HepG2 (cell line): ENCODE measurements around the gene VRK3. TPM values are rescaled to one million over a fixed set of nuclear protein-coding genes. Genes with fewer than 3 reads are reported as not detected.

Source experiments
- ATAC-seq: fragments of 200-7000 bp; cut with Tn5 transposase; 3 replicates; pipeline ENCODE4 v1.9.1; 2020; ENCODE audit warnings: mild to moderate bottlenecking, moderate library complexity
- BruUV-seq: library from RNA; stranded (reverse); fragments of 400-500 nt; replicated peaks from 2 replicates; lab custom pipeline; 2021; lab: Mats Ljungman, UMichigan
- CTCF ChIA-PET: fragments of 300-600 bp; formaldehyde crosslinking; extraction: SDS; loops from one replicate; lab custom pipeline; 2021; ENCODE audit warnings: low total read pairs, inconsistent platforms, low intra/inter-chr PET ratio; lab: Yijun Ruan, JAX
- POLR2A ChIA-PET: fragments of 350-600 bp; sonication (Branson Sonifier 250); formaldehyde crosslinking; loops from one replicate; lab custom pipeline; 2020; ENCODE audit warnings: antibody characterized with exemption, inconsistent platforms; lab: Yijun Ruan, JAX
- DNase-seq: peaks from one replicate; pipeline ENCODE4 v3.0.0-alpha.2; 2015; ENCODE audit warnings: low spot score
- FAIRE-seq: peaks from 3 replicates; lab custom pipeline; 2011; peaks lifted over from hg19 to GRCh38; lab: Jason Lieb, UNC
- H2AFZ ChIP-seq: one replicate; pipeline ENCODE4 v1.6.1; 2011; ENCODE audit warnings: low read length, inconsistent platforms
- H3K27ac ChIP-seq: fragments of 300-600 bp; 3 replicates; pipeline ENCODE4 v1.8.0; 2011; ENCODE audit warnings: mixed run types, mild to moderate bottlenecking, mixed read lengths, low read length, inconsistent platforms; ENCODE audit not compliant: insufficient read depth; ENCODE audit errors: extremely low read length
- H3K27me3 ChIP-seq, 2 experiments: fragments of 200-600 bp in 1 of 2; 2 replicates in 1 of 2; 3 replicates in 1 of 2; pipeline versions ENCODE4 v1.6.0 to v1.8.0; 2011; ENCODE audit warnings: low read length in 2 of 2, mild to moderate bottlenecking in 2 of 2, moderate library complexity in 2 of 2, inconsistent platforms in 1 of 2; ENCODE audit not compliant: insufficient read depth in 2 of 2, control insufficient read depth in 1 of 2
- H3K36me3 ChIP-seq, 2 experiments: fragments of 200-600 bp in 1 of 2; replicated peaks in 1 of 2; 2 replicates in 1 of 2; 3 replicates in 1 of 2; pipeline versions ENCODE4 v1.5.1 to v1.8.0; 2011; ENCODE audit warnings: low read length in 2 of 2, inconsistent platforms in 1 of 2; ENCODE audit not compliant: insufficient read depth in 2 of 2, control insufficient read depth in 1 of 2
- H3K4me1 ChIP-seq: 2 replicates; pipeline ENCODE4 v1.5.1; 2012; ENCODE audit warnings: low read length, inconsistent platforms; ENCODE audit not compliant: insufficient read depth
- H3K4me2 ChIP-seq: 2 replicates; pipeline ENCODE4 v1.6.0; 2011; ENCODE audit warnings: low read depth, low read length, inconsistent platforms
- H3K4me3 ChIP-seq, 3 experiments: fragments of 200-600 bp in 1 of 3; sonication (generic), shearing (Covaris generic) in 1 of 3; replicated peaks in 1 of 3; 2 replicates each; pipeline ENCODE4 v1.5.1; 2011 to 2016; ENCODE audit warnings: low read length in 3 of 3, inconsistent platforms in 2 of 3, low read depth in 2 of 3, mild to moderate bottlenecking in 2 of 3, control low read depth in 1 of 3, mixed read lengths in 1 of 3; ENCODE audit not compliant: insufficient read depth in 1 of 3
- H3K79me2 ChIP-seq: one replicate; pipeline ENCODE4 v1.6.1; 2011; ENCODE audit warnings: low read length, inconsistent platforms; ENCODE audit not compliant: insufficient read depth
- H3K9ac ChIP-seq: 2 replicates; pipeline ENCODE4 v1.6.0; 2011; ENCODE audit warnings: mild to moderate bottlenecking, low read depth, low read length, inconsistent platforms; ENCODE audit not compliant: insufficient read depth
- H3K9me3 ChIP-seq: 2 replicates; pipeline ENCODE4 v1.5.1; 2012; ENCODE audit warnings: mild to moderate bottlenecking, low read length
- H4K20me1 ChIP-seq: 2 replicates; pipeline ENCODE4 v1.6.0; 2011; ENCODE audit warnings: inconsistent platforms, mild to moderate bottlenecking, low read length, moderate library complexity; ENCODE audit not compliant: insufficient read depth
- ATRX ChIP-seq: sonication (generic); formaldehyde crosslinking; IDR thresholded peaks from 2 replicates; pipeline ENCODE4 v1.4.0; 2020; ENCODE audit warnings: missing genetic modification reagents, borderline replicate concordance
- CCAR2 ChIP-seq: fragments of 200-400 bp; formaldehyde crosslinking; optimal IDR thresholded peaks from 2 replicates; pipeline ENCODE3; 2018; ENCODE audit warnings: low read depth, mild to moderate bottlenecking, low read length, moderate library complexity
- ELF1 ChIP-seq: sonication (generic); formaldehyde crosslinking; IDR thresholded peaks from 2 replicates; pipeline ENCODE4 v1.4.0; 2020; ENCODE audit warnings: missing genetic modification reagents
- FOXK1 ChIP-seq: sonication (generic); formaldehyde crosslinking; IDR thresholded peaks from 2 replicates; pipeline ENCODE4 v1.4.0; 2020; ENCODE audit warnings: low read depth, missing genetic modification reagents, borderline replicate concordance
- GABPA ChIP-seq, 2 experiments: IDR thresholded peaks; 2 replicates each; pipeline ENCODE4 v1.6.1; 2011 to 2016; ENCODE audit warnings: low read depth in 2 of 2, low read length in 1 of 2, missing biosample characterization in 1 of 2, missing genetic modification characterization in 1 of 2
- HMG20A ChIP-seq: IDR thresholded peaks from 2 replicates; pipeline ENCODE4 v1.6.1; 2016; ENCODE audit warnings: borderline replicate concordance
- IKZF4 ChIP-seq: sonication (generic); formaldehyde crosslinking; IDR thresholded peaks from 2 replicates; pipeline ENCODE4 v1.5.1; 2020; ENCODE audit warnings: borderline replicate concordance, mild to moderate bottlenecking, low read depth, missing genetic modification reagents; ENCODE audit errors: not compliant biosample characterization
- KAT8 ChIP-seq: IDR thresholded peaks from 2 replicates; pipeline ENCODE4 v1.6.1; 2016; ENCODE audit warnings: missing genetic modification reagents, missing compliant biosample characterization
- KLF6 ChIP-seq: IDR thresholded peaks from 2 replicates; pipeline ENCODE4 v1.8.0; 2016; ENCODE audit warnings: missing biosample characterization, missing genetic modification reagents
- PCBP1 ChIP-seq: fragments of 200-400 bp; formaldehyde crosslinking; IDR thresholded peaks from 2 replicates; pipeline ENCODE4 v1.6.1; 2017; ENCODE audit warnings: mild to moderate bottlenecking, low read depth, low read length, borderline replicate concordance
- RFXAP ChIP-seq: sonication (generic); formaldehyde crosslinking; IDR thresholded peaks from 2 replicates; pipeline ENCODE4 v1.4.0; 2020; ENCODE audit warnings: missing genetic modification reagents, borderline replicate concordance
- TGIF2 ChIP-seq: IDR thresholded peaks from 2 replicates; pipeline ENCODE4 v1.6.1; 2016; ENCODE audit warnings: control low read depth, missing compliant biosample characterization
- ZFY ChIP-seq: sonication (generic); formaldehyde crosslinking; IDR thresholded peaks from 2 replicates; pipeline ENCODE4 v1.4.0; 2020; ENCODE audit warnings: missing genetic modification reagents
- ZNF136 ChIP-seq: sonication (generic); formaldehyde crosslinking; IDR thresholded peaks from 2 replicates; pipeline ENCODE4 v1.8.1; 2022; ENCODE audit warnings: low read depth, mild to moderate bottlenecking, moderate library complexity, missing genetic modification reagents
- ZNF143 ChIP-seq: sonication (generic); formaldehyde crosslinking; IDR thresholded peaks from 2 replicates; pipeline ENCODE4 v1.4.0; 2020; ENCODE audit warnings: missing genetic modification reagents
- ZNF160 ChIP-seq: sonication (generic); formaldehyde crosslinking; IDR thresholded peaks from 2 replicates; pipeline ENCODE4 v1.8.0; 2022; ENCODE audit warnings: mild to moderate bottlenecking, inconsistent platforms, missing genetic modification reagents
- ZNF207 ChIP-seq: fragments of 450-650 bp; IDR thresholded peaks from 2 replicates; pipeline ENCODE4 v1.6.1; 2016; ENCODE audit warnings: antibody characterized with exemption, borderline replicate concordance
- ZNF576 ChIP-seq: sonication (generic); formaldehyde crosslinking; IDR thresholded peaks from 2 replicates; pipeline ENCODE4 v1.4.0; 2020; ENCODE audit warnings: mild to moderate bottlenecking, missing genetic modification reagents
- ZNF746 ChIP-seq: sonication (generic); formaldehyde crosslinking; IDR thresholded peaks from 2 replicates; pipeline ENCODE4 v1.8.0; 2022; ENCODE audit warnings: mild to moderate bottlenecking, missing genetic modification reagents
- WGBS: methylation state at CpG from one replicate; pipeline ENCODE4 v1.1.6; 2017; ENCODE audit warnings: low lambda C conversion rate; 5-methylcytosine and 5-hydroxymethylcytosine counted together
- in situ Hi-C: cut with HindIII; loops from 2 replicates; pipeline ENCODE4 v1.10.0; 2017; ENCODE audit warnings: low pct_unique_long_range_greater_than_20kb; ENCODE audit not compliant: extremely low pct_ligation_motif_present
- intact Hi-C: fragments of 100-400 bp; cut with micrococcal nuclease; formaldehyde crosslinking; loops from one replicate; pipeline ENCODE4 v1.10.0; 2022; ENCODE audit not compliant: unreplicated experiment
- polyA plus RNA-seq, 8 experiments: library from polyadenylated mRNA; depleted of rRNA in 3 of 8; stranded (reverse) in 7 of 8; unstranded in 1 of 8; fragments of >200 nt; fragmentation: Illumina TruSeq in 4 of 8; extraction: Trizol in 4 of 8; gene quantifications; 2 replicates each; pipeline versions ENCODE4 v1.2.1 to v1.2.3, GENCODE V29; 2011 to 2016; ENCODE audit warnings: low read depth in 4 of 8, missing spikeins in 1 of 8, mixed read lengths in 1 of 8; ENCODE audit not compliant: insufficient read depth in 1 of 8
- total RNA-seq, 5 experiments: library from RNA; depleted of rRNA; stranded (reverse); fragments of >200 nt; fragmentation: Illumina TruSeq; extraction: Trizol; gene quantifications; 2 replicates each; pipeline ENCODE4 v1.2.3, GENCODE V29; 2016; ENCODE audit warnings: low read depth in 1 of 5
- TF ChIP-seq, protein P1 (sequence below): sonication (generic); formaldehyde crosslinking; IDR thresholded peaks from 2 replicates; pipeline ENCODE4 v1.9.0; 2021; ENCODE audit warnings: missing genetic modification reagents, mild to moderate bottlenecking, borderline replicate concordance

The VRK3 gene
- total and polyA plus RNA-seq, 2 of the 13 experiments (the other 11 are each of a cell fraction or from before 2014, with no cell fraction given), result 23.8 to 28.3 TPM

GRCh38 chr19:50061650-50062049 lies 36.5 kb upstream of the VRK3 start:
- no peak for TF ChIP-seq ZNF207
- no peak for TF ChIP-seq RFXAP (CRISPR knock-in tag)
- TF ChIP-seq, protein P1, sequence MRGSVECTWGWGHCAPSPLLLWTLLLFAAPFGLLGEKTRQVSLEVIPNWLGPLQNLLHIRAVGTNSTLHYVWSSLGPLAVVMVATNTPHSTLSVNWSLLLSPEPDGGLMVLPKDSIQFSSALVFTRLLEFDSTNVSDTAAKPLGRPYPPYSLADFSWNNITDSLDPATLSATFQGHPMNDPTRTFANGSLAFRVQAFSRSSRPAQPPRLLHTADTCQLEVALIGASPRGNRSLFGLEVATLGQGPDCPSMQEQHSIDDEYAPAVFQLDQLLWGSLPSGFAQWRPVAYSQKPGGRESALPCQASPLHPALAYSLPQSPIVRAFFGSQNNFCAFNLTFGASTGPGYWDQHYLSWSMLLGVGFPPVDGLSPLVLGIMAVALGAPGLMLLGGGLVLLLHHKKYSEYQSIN (CRISPR knock-in tag), result no peak
- TF ChIP-seq TGIF2 (CRISPR knock-in tag), result no peak
- no peak for TF ChIP-seq KLF6 (CRISPR knock-in tag)
- POLR2A ChIA-PET, result no interaction called here
- no peak for FAIRE-seq
- H3K9me3 ChIP-seq, result no peaks in the 10 kb centered on the region
- intact Hi-C loops (no loop called here), in situ Hi-C loops (no loop called here)
- H3K9ac ChIP-seq, result no peak overlapping the region
- no peaks in the 10 kb centered on the region for H3K79me2 ChIP-seq
- H3K4me2 ChIP-seq, result no peak overlapping the region
- CTCF ChIA-PET, result no interaction called here
- DNase-seq, result no peak
- H3K4me3 ChIP-seq, result no peak overlapping the region
- no peak overlapping the region for H2AFZ ChIP-seq
- H4K20me1 ChIP-seq, result no peaks in the 10 kb centered on the region
- BruUV-seq, result no TSS peak
- H3K4me1 ChIP-seq, result peaks cover 18% of the 10 kb centered on the region
- H3K36me3 ChIP-seq, result no peaks in the 10 kb centered on the region
- no peak overlapping the region for H3K27ac ChIP-seq
- peaks cover 0 to 4% of the 10 kb centered on the region in 2 experiments; a peak in 3 of 5 replicates for H3K27me3 ChIP-seq
- no peak for ATAC-seq
- 31% methylated on average over 5 of the region's 5 CpGs for WGBS

DNA sequence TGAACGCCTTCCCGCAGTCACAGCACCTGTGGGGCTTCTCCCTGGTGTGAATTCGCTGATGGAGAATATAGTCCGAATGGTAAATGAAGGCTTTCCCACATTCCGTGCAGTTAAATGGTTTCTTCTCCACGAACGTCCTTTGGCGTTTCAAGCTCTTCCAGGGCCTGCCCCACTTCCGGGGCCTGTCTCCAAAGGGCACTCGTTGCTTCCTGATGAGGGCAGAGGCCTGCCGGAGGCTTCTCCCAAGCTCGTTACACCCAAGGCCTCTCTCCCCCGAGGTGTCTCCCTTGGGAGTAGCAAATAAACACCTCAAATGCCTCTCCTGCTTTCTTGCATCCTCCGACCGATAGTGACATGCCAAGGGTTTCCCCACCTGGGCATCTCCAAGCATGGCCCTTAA lies 34.9 kb upstream of the VRK3 start:
- ChIA-PET POLR2A (no interaction called here), CTCF (no interaction called here)
- H3K9me3 ChIP-seq, result no peaks in the 10 kb centered on the region
- H3K27ac ChIP-seq, result no peak overlapping the region
- intact Hi-C loops (no loop called here), in situ Hi-C loops (no loop called here)
- H4K20me1 ChIP-seq, result no peaks in the 10 kb centered on the region
- H3K79me2 ChIP-seq, result no peaks in the 10 kb centered on the region
- DNase-seq (no peak), FAIRE-seq (no peak), ATAC-seq (no peak; the same call in 2 of the 3 replicates)
- peak overlapping the region; percentile 51 for H3K4me2 ChIP-seq
- no peaks in the 10 kb centered on the region; a peak in 2 of 5 replicates for H3K27me3 ChIP-seq
- peak overlapping the region in 1 of 3 experiments; percentile 32; a peak in 1 of 6 replicates for H3K4me3 ChIP-seq
- WGBS, result 44% methylated on average over 5 of the region's 15 CpGs
- H3K9ac ChIP-seq, result no peak overlapping the region
- peaks cover 18% of the 10 kb centered on the region for H3K4me1 ChIP-seq
- BruUV-seq, result no TSS peak
- H3K36me3 ChIP-seq, result no peaks in the 10 kb centered on the region
- H2AFZ ChIP-seq, result no peak overlapping the region
- no peak for TF ChIP-seq ATRX (CRISPR knock-in tag)
- no peak for TF ChIP-seq ZNF143
- no peak for TF ChIP-seq ZNF746
- no peak for TF ChIP-seq IKZF4 (CRISPR knock-in tag)
- TF ChIP-seq ZFY (CRISPR knock-in tag), result peak; percentile 25; the same call in 1 of the 2 replicates
- no peak for TF ChIP-seq KAT8 (CRISPR knock-in tag)
- TF ChIP-seq HMG20A (CRISPR knock-in tag), result no peak
- no peak for TF ChIP-seq GABPA (IDR thresholded peaks at IDR 0.05; ENCODE audit: low read depth, low read length)
- TF ChIP-seq GABPA (CRISPR knock-in tag; IDR thresholded peaks at IDR 0.05; ENCODE audit: low read depth), result peak; percentile 42; the same call in 1 of the 2 replicates
- no peak for TF ChIP-seq PCBP1
- no peak for TF ChIP-seq CCAR2
- no peak for TF ChIP-seq ZNF576 (CRISPR knock-in tag)
- TF ChIP-seq ZNF136, result no peak
- TF ChIP-seq ELF1 (CRISPR knock-in tag), result peak; percentile 66
- no peak for TF ChIP-seq ZNF160 (CRISPR knock-in tag)
- TF ChIP-seq FOXK1 (CRISPR knock-in tag), result no peak
